GM18511 (cell line): Measurements from ENCODE around the gene LCE2B.

Experiments
- ATAC-seq: cut with Tn5 transposase; IDR thresholded peaks from one replicate; pipeline ENCODE4 v1.9.1; 2021; ENCODE audit warnings: mild to moderate bottlenecking, moderate library complexity; ENCODE audit not compliant: unreplicated experiment

Gene LCE2B

GRCh38 chr1:152728986-152729385, 43.1 kb downstream of the LCE2B start:
- no peak for ATAC-seq

GRCh38 chr1:152735648-152736047, 49.7 kb downstream of the LCE2B start:
- ATAC-seq = no peak
